Heart left ventricle (tissue), 13 donors: ENCODE measurements around the gene PLCL1.

Experiments used
- CTCF ChIP-seq, 12 donors: fragments of 200-600 bp; sonication (generic) in 4 of 12; IDR thresholded peaks; one replicate each; pipeline versions ENCODE4 v1.5.0 to v1.8.0; 2018 to 2022; ENCODE audit warnings: antibody characterized with exemption in 12 of 12, mild to moderate bottlenecking in 5 of 12
- POLR2A ChIP-seq, 2 donors: fragments of 450-650 bp; IDR thresholded peaks; one replicate each; pipeline ENCODE4 v1.6.1; 2017; ENCODE audit warnings: antibody characterized with exemption in 2 of 2, mild to moderate bottlenecking in 2 of 2, moderate library complexity in 2 of 2
- donor health status: ischemic (EF 13 %, LVEDD 7.1; RV severe dilation, severe dysfunction).
- donor health status: DM: no; HTN: yes; CAD: no.
- donor health status: DM: no; HTN: no; CAD: no.
- donor health status: ischemic (EF 25% LVEDD 6.9; RV normal size, moderate dysfunction).
- donor health status: ischemic (EF 25% LVEDD 5.7; RV mildly dilated, moderate dysfunction).
- donor health status: ischemic (EF 35%, LVEDD 5.7; RV mildly dilated, moderate dysfunction).
- donor health status: nonischemic (EF 11% LVEDD 7.7; RV severe dilation, severe dysfunction).
- donor health status: DM: yes; HTN: yes; CAD: no.
- donor health status: PGD.
- donor health status: ischemic (EF 29% LVEDD 5.4; RV normal size, mild dysfunction).
- donor health status: nonischemic (EF 23%, LVEDD 6.1; RV moderate dilation, normal function).

- no peak for TF ChIP-seq CTCF (IDR thresholded peaks at IDR 0.05)
- no peak for TF ChIP-seq POLR2A (IDR thresholded peaks at IDR 0.05)
Measured at GRCh38 chr2:198188982-198189381, 384.6 kb downstream of the PLCL1 start.
